ENCODE results near the gene CWC22. TPM values are rescaled to one million over a fixed set of nuclear protein-coding genes. Genes with fewer than 3 reads are reported as not detected.

The CWC22 gene
- total RNA-seq, 1 experiment from 2014 or later: 28.4 TPM

DNA sequence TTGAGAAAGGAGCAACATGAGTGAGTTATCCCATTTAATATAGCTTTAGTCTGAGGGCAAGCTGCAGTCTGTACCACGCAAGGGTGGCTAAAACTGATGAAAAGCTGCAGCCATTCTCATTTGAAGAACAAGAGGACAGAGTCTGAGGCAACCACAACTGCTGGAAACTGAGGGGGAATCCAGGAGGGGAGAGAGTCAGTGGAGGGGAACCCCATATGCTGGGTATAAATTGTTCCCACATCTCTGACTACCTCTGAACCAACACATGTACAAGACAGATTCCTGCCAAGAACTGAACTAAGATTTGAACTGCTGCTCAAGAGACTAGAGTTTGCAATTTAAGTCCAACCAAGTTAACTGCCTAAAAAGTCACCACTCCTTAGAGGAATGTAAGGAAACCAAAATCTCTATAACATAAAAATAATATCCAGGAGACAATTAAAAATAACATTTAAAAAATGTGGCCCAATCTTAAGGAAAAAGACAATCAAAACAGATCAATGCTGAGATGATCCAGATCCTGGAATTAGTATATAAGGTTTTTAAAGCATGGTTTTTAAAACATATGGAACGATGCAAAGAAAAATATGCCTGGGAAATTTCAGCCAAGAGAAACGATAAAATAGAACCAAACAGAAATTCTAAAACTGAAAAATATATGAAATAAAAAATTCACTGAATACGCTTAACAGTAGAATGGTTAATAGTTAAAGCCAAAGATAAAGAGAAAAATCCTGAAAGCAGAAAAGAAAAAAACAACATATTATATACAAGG is 11.2 kb downstream of the CWC22 start:
- no peak overlapping the region for H3K4me3 Mint-ChIP-seq
- POLR2A ChIA-PET: no interaction called here
- DNase-seq (ENCODE audit: low spot score): no peak

More for the DNA sequence above, 11.2 kb downstream of the CWC22 start:
- H3K27me3 Mint-ChIP-seq (ENCODE audit: low read depth): no peaks in the 10 kb centered on the region
- peaks cover 43% of the 10 kb centered on the region for H3K4me1 Mint-ChIP-seq
- no peak for ATAC-seq
- peaks cover 3% of the 10 kb centered on the region; the same call in 1 of the 2 replicates for H3K36me3 Mint-ChIP-seq
- no peaks in the 10 kb centered on the region for H3K9me3 Mint-ChIP-seq
- CTCF ChIA-PET: no interaction called here
- TF ChIP-seq, protein P1, sequence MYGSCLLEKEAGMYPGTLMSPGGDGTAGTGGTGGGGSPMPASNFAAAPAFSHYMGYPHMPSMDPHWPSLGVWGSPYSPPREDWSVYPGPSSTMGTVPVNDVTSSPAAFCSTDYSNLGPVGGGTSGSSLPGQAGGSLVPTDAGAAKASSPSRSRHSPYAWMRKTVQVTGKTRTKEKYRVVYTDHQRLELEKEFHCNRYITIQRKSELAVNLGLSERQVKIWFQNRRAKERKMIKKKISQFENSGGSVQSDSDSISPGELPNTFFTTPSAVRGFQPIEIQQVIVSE (CRISPR knock-in tag; IDR thresholded peaks at IDR 0.05; ENCODE audit: borderline replicate concordance): no peak
- TF ChIP-seq ZNF416 (CRISPR knock-in tag; IDR thresholded peaks at IDR 0.05) (no peak), SP1 (CRISPR knock-in tag; conservative IDR thresholded peaks at IDR 0.05) (no peak), JUN (CRISPR knock-in tag; IDR thresholded peaks at IDR 0.05) (no peak), CREB1 (CRISPR knock-in tag; IDR thresholded peaks at IDR 0.05) (no peak), ATF1 (CRISPR knock-in tag; IDR thresholded peaks at IDR 0.05) (no peak), ZNF263 (CRISPR knock-in tag; IDR thresholded peaks at IDR 0.05; ENCODE audit: low read depth) (no peak), SMAD3 (CRISPR knock-in tag; IDR thresholded peaks at IDR 0.05; ENCODE audit: borderline replicate concordance) (no peak), TCF7 (CRISPR knock-in tag; IDR thresholded peaks at IDR 0.05; ENCODE audit: low read depth) (no peak), MYBL2 (CRISPR knock-in tag; IDR thresholded peaks at IDR 0.05) (no peak), ZNF121 (CRISPR knock-in tag; IDR thresholded peaks at IDR 0.05) (no peak), GRHL2 (CRISPR knock-in tag; IDR thresholded peaks at IDR 0.05; ENCODE audit: insufficient replicate concordance, severe bottlenecking) (no peak)
- TF ChIP-seq, protein P2, sequence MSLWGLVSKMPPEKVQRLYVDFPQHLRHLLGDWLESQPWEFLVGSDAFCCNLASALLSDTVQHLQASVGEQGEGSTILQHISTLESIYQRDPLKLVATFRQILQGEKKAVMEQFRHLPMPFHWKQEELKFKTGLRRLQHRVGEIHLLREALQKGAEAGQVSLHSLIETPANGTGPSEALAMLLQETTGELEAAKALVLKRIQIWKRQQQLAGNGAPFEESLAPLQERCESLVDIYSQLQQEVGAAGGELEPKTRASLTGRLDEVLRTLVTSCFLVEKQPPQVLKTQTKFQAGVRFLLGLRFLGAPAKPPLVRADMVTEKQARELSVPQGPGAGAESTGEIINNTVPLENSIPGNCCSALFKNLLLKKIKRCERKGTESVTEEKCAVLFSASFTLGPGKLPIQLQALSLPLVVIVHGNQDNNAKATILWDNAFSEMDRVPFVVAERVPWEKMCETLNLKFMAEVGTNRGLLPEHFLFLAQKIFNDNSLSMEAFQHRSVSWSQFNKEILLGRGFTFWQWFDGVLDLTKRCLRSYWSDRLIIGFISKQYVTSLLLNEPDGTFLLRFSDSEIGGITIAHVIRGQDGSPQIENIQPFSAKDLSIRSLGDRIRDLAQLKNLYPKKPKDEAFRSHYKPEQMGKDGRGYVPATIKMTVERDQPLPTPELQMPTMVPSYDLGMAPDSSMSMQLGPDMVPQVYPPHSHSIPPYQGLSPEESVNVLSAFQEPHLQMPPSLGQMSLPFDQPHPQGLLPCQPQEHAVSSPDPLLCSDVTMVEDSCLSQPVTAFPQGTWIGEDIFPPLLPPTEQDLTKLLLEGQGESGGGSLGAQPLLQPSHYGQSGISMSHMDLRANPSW (CRISPR knock-in tag; conservative IDR thresholded peaks at IDR 0.05; ENCODE audit: low read depth): no peak
- TF ChIP-seq, protein P3, sequence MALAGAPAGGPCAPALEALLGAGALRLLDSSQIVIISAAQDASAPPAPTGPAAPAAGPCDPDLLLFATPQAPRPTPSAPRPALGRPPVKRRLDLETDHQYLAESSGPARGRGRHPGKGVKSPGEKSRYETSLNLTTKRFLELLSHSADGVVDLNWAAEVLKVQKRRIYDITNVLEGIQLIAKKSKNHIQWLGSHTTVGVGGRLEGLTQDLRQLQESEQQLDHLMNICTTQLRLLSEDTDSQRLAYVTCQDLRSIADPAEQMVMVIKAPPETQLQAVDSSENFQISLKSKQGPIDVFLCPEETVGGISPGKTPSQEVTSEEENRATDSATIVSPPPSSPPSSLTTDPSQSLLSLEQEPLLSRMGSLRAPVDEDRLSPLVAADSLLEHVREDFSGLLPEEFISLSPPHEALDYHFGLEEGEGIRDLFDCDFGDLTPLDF (CRISPR knock-in tag; IDR thresholded peaks at IDR 0.05): no peak
- TF ChIP-seq, protein P4, sequence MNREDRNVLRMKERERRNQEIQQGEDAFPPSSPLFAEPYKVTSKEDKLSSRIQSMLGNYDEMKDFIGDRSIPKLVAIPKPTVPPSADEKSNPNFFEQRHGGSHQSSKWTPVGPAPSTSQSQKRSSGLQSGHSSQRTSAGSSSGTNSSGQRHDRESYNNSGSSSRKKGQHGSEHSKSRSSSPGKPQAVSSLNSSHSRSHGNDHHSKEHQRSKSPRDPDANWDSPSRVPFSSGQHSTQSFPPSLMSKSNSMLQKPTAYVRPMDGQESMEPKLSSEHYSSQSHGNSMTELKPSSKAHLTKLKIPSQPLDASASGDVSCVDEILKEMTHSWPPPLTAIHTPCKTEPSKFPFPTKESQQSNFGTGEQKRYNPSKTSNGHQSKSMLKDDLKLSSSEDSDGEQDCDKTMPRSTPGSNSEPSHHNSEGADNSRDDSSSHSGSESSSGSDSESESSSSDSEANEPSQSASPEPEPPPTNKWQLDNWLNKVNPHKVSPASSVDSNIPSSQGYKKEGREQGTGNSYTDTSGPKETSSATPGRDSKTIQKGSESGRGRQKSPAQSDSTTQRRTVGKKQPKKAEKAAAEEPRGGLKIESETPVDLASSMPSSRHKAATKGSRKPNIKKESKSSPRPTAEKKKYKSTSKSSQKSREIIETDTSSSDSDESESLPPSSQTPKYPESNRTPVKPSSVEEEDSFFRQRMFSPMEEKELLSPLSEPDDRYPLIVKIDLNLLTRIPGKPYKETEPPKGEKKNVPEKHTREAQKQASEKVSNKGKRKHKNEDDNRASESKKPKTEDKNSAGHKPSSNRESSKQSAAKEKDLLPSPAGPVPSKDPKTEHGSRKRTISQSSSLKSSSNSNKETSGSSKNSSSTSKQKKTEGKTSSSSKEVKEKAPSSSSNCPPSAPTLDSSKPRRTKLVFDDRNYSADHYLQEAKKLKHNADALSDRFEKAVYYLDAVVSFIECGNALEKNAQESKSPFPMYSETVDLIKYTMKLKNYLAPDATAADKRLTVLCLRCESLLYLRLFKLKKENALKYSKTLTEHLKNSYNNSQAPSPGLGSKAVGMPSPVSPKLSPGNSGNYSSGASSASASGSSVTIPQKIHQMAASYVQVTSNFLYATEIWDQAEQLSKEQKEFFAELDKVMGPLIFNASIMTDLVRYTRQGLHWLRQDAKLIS (CRISPR knock-in tag; IDR thresholded peaks at IDR 0.05; ENCODE audit: borderline replicate concordance): no peak
- TF ChIP-seq, protein P5, sequence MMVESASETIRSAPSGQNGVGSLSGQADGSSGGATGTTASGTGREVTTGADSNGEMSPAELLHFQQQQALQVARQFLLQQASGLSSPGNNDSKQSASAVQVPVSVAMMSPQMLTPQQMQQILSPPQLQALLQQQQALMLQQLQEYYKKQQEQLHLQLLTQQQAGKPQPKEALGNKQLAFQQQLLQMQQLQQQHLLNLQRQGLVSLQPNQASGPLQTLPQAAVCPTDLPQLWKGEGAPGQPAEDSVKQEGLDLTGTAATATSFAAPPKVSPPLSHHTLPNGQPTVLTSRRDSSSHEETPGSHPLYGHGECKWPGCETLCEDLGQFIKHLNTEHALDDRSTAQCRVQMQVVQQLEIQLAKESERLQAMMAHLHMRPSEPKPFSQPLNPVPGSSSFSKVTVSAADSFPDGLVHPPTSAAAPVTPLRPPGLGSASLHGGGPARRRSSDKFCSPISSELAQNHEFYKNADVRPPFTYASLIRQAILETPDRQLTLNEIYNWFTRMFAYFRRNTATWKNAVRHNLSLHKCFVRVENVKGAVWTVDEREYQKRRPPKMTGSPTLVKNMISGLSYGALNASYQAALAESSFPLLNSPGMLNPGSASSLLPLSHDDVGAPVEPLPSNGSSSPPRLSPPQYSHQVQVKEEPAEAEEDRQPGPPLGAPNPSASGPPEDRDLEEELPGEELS (CRISPR knock-in tag; IDR thresholded peaks at IDR 0.05): no peak
- TF ChIP-seq, protein P6, sequence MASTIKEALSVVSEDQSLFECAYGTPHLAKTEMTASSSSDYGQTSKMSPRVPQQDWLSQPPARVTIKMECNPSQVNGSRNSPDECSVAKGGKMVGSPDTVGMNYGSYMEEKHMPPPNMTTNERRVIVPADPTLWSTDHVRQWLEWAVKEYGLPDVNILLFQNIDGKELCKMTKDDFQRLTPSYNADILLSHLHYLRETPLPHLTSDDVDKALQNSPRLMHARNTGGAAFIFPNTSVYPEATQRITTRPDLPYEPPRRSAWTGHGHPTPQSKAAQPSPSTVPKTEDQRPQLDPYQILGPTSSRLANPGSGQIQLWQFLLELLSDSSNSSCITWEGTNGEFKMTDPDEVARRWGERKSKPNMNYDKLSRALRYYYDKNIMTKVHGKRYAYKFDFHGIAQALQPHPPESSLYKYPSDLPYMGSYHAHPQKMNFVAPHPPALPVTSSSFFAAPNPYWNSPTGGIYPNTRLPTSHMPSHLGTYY (CRISPR knock-in tag; IDR thresholded peaks at IDR 0.05): no peak
- H3K27ac Mint-ChIP-seq: peak overlapping the region; percentile 75

All from WTC11 (cell line).